HG03196 (cell line): ENCODE results near the gene NUTM2G.
"Not testable (repeated sequence)": the region's sequence is repeated elsewhere in the genome, so short reads cannot be mapped to it uniquely, and the experiment has no call there.

Experiments used
- ATAC-seq: cut with Tn5 transposase; IDR thresholded peaks from one replicate; pipeline ENCODE4 v1.9.1; 2021; ENCODE audit not compliant: unreplicated experiment

NUTM2G gene

GRCh38 chr9:96941628-96942027 lies 13.0 kb downstream of the NUTM2G start:
- not testable (repeated sequence) for ATAC-seq

- not testable (repeated sequence) for ATAC-seq
These were observed 13.5 kb downstream of the NUTM2G start for GRCh38 chr9:96942181-96942580.

GRCh38 chr9:96949346-96949745 lies 20.7 kb downstream of the NUTM2G start:
- ATAC-seq: not testable (repeated sequence)

- not testable (repeated sequence) for ATAC-seq
These were observed 21.9 kb downstream of the NUTM2G start for GRCh38 chr9:96950539-96950938.

- not testable (repeated sequence) for ATAC-seq
These were observed 38.9 kb downstream of the NUTM2G start for GRCh38 chr9:96967591-96967990.

- not testable (repeated sequence) for ATAC-seq
These were observed 43.9 kb downstream of the NUTM2G start for GRCh38 chr9:96972552-96972951.

GRCh38 chr9:96974037-96974436 lies 45.4 kb downstream of the NUTM2G start:
- not testable (repeated sequence) for ATAC-seq

GRCh38 chr9:96983496-96984122 lies 55.0 kb downstream of the NUTM2G start:
- not testable (repeated sequence) for ATAC-seq

GRCh38 chr9:96984139-96984538 lies 55.5 kb downstream of the NUTM2G start:
- not testable (repeated sequence) for ATAC-seq

GRCh38 chr9:96984887-96985286 lies 56.2 kb downstream of the NUTM2G start:
- ATAC-seq: not testable (repeated sequence)
